Parathyroid adenoma (tissue), 2 donors: Measurements from ENCODE around the gene CAMK2G.

Experiments used
- H2AFZ ChIP-seq: fragments of 300-600 bp; sonication (generic); one replicate; pipeline ENCODE4 v1.7.0; 2017; ENCODE audit warnings: antibody characterized with exemption, mild to moderate bottlenecking
- H3K27ac ChIP-seq: fragments of 300-600 bp; sonication (generic); one replicate; pipeline ENCODE4 v1.7.0; 2017
- H3K27me3 ChIP-seq: fragments of 300-600 bp; sonication (generic); one replicate; pipeline ENCODE4 v1.7.0; 2017; ENCODE audit warnings: low read length; ENCODE audit not compliant: control insufficient read depth, insufficient read depth
- H3K36me3 ChIP-seq: fragments of 300-600 bp; sonication (generic); one replicate; pipeline ENCODE4 v1.7.0; 2017; ENCODE audit warnings: low read length; ENCODE audit not compliant: control insufficient read depth, insufficient read depth
- H3K4me1 ChIP-seq: fragments of 300-600 bp; sonication (generic); one replicate; pipeline ENCODE4 v1.7.0; 2017; ENCODE audit warnings: control low read depth
- H3K4me2 ChIP-seq: fragments of 300-600 bp; sonication (generic); one replicate; pipeline ENCODE4 v1.7.0; 2017; ENCODE audit warnings: low read length
- H3K4me3 ChIP-seq: fragments of 300-600 bp; sonication (generic); one replicate; pipeline ENCODE4 v1.7.0; 2017; ENCODE audit warnings: low read depth, low read length
- H3K79me2 ChIP-seq: fragments of 300-600 bp; sonication (generic); one replicate; pipeline ENCODE4 v1.7.0; 2017; ENCODE audit warnings: control low read depth
- H3K9ac ChIP-seq: fragments of 300-600 bp; sonication (generic); one replicate; pipeline ENCODE4 v1.7.0; 2017; ENCODE audit warnings: mild to moderate bottlenecking
- H3K9me3 ChIP-seq: fragments of 300-600 bp; sonication (generic); one replicate; pipeline ENCODE4 v1.7.0; 2017; ENCODE audit warnings: low read length; ENCODE audit not compliant: control insufficient read depth
- TF ChIP-seq, protein P1 (sequence below): fragments of 300-600 bp; sonication (generic); IDR thresholded peaks from one replicate; pipeline ENCODE4 v1.7.0; 2017; ENCODE audit warnings: antibody characterized with exemption, mild to moderate bottlenecking
- donor health status: primary hyperparathyroidism.

Gene CAMK2G

DNA sequence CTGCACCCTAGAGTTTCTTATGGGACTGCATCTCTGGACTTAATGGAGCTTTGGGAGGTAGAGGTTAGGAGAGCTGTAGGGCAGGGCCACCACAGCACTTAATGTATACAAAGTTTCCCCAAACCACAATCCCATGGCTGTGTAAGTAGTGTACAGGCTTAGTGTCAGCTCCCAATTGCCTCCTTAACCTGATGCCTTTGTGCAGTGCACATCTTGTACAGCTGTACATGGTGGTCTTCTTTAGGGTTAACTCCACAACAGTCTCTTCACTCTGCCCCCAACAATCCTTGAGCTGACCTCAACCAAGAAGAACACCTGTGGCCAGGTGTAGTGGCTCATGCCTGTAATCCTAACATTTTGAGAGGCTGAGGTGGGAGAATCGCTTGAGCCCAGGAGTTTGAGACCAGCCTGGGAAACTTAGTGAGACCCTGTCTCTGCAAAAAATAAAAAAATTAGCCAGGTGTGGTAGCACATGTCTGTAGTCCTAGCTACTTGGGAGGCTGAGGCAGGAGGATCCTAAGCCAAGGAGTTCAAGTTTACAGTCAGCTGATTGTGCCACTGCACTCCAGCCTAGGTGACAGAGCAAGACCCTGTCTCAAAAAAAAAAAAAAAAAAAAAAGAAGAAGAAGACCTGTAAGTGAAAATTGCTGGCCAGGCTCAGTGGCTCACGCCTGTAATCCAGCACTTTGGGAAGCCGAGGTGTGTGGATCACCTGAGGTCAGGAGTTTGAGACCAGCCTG lies 43.4 kb upstream of the CAMK2G start:
- Histone ChIP-seq H3K27ac (no peak overlapping the region), H3K4me3 (no peak overlapping the region), H2AFZ (no peak overlapping the region), H3K79me2 (no peaks in the 10 kb centered on the region), H3K4me2 (no peak overlapping the region), H3K27me3 (no peaks in the 10 kb centered on the region), H3K4me1 (no peaks in the 10 kb centered on the region), H3K36me3 (no peaks in the 10 kb centered on the region), H3K9me3 (no peaks in the 10 kb centered on the region), H3K9ac (no peak overlapping the region)
- TF ChIP-seq, protein P1, sequence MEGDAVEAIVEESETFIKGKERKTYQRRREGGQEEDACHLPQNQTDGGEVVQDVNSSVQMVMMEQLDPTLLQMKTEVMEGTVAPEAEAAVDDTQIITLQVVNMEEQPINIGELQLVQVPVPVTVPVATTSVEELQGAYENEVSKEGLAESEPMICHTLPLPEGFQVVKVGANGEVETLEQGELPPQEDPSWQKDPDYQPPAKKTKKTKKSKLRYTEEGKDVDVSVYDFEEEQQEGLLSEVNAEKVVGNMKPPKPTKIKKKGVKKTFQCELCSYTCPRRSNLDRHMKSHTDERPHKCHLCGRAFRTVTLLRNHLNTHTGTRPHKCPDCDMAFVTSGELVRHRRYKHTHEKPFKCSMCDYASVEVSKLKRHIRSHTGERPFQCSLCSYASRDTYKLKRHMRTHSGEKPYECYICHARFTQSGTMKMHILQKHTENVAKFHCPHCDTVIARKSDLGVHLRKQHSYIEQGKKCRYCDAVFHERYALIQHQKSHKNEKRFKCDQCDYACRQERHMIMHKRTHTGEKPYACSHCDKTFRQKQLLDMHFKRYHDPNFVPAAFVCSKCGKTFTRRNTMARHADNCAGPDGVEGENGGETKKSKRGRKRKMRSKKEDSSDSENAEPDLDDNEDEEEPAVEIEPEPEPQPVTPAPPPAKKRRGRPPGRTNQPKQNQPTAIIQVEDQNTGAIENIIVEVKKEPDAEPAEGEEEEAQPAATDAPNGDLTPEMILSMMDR: no peak

DNA sequence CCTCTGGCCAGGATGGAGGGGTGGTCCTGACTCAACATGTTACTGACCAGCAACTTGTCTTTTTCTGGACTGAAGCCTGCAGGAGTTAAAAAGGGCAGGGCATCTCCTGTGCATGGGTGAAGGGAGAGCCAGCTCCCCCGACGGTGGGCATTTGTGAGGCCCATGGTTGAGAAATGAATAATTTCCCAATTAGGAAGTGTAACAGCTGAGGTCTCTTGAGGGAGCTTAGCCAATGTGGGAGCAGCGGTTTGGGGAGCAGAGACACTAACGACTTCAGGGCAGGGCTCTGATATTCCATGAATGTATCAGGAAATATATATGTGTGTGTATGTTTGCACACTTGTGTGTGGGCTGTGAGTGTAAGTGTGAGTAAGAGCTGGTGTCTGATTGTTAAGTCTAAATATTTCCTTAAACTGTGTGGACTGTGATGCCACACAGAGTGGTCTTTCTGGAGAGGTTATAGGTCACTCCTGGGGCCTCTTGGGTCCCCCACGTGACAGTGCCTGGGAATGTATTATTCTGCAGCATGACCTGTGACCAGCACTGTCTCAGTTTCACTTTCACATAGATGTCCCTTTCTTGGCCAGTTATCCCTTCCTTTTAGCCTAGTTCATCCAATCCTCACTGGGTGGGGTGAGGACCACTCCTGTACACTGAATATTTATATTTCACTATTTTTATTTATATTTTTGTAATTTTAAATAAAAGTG lies 42.6 kb upstream of the CAMK2G start:
- TF ChIP-seq, protein P1: no peak
- H3K79me2 ChIP-seq: no peaks in the 10 kb centered on the region
- no peak overlapping the region for H3K9ac ChIP-seq
- H2AFZ ChIP-seq: no peak overlapping the region
- H3K27me3 ChIP-seq: no peaks in the 10 kb centered on the region
- H3K9me3 ChIP-seq: no peaks in the 10 kb centered on the region
- H3K4me1 ChIP-seq: no peaks in the 10 kb centered on the region
- H3K36me3 ChIP-seq: no peaks in the 10 kb centered on the region
- no peak overlapping the region for H3K4me2 ChIP-seq
- no peak overlapping the region for H3K4me3 ChIP-seq
- no peak overlapping the region for H3K27ac ChIP-seq

DNA sequence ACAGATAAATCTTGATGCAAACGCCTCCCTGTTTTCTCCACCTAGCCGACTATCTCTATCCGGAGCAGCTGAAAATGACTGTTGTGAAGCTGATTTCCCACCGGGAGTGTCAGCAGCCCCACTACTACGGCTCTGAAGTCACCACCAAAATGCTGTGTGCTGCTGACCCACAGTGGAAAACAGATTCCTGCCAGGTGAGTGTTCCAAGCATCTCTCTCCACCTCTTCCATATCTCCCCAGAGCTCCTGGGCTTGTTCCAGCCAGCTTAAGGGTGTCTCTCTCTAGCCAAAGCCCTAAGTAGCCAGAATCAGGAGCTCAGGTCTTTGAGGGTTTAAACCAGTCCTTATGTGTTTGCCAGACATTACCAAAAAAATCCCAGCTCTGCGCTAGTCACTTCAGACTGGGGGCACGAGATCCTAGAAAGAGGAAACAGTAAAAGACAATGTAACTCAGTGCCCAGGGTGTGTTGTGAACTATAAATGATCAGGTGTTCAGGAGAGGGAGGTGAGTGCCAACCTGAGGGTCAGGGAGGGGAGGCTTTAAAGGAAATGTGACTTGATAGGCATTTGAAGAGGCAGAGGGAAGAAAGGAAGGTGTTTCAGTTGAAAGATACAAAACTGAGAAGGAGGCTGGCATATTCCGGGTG lies 41.0 kb upstream of the CAMK2G start:
- H3K4me2 ChIP-seq: no peak overlapping the region
- no peak overlapping the region for H3K4me3 ChIP-seq
- no peaks in the 10 kb centered on the region for H3K9me3 ChIP-seq
- H3K9ac ChIP-seq: no peak overlapping the region
- TF ChIP-seq, protein P1: no peak
- H3K27ac ChIP-seq: no peak overlapping the region
- no peak overlapping the region for H2AFZ ChIP-seq
- H3K36me3 ChIP-seq: no peaks in the 10 kb centered on the region
- H3K27me3 ChIP-seq: no peaks in the 10 kb centered on the region
- peaks cover 3% of the 10 kb centered on the region for H3K4me1 ChIP-seq
- H3K79me2 ChIP-seq: no peaks in the 10 kb centered on the region

DNA sequence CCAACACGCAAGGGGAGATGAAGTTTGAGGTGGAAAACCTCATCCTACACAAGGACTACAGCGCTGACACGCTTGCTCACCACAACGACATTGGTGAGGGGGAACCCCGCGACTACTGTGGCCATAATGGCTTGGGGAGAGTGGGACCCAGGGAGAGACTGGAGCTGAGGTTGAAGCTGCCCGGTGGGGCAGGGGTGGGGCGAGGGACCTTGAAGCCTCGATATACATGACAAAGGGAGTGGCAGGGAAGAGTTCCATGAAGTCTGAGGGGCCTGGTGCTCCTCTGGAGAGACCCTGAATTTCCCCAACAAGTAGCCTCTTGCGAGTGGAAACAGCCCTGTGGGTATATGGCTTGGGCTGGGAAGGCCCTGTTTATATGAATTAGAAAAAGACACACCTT lies 39.7 kb upstream of the CAMK2G start:
- Histone ChIP-seq H3K4me3 (no peak overlapping the region), H3K9ac (no peak overlapping the region)

More for the DNA sequence above, 39.7 kb upstream of the CAMK2G start:
- peaks cover 3% of the 10 kb centered on the region for H3K4me1 ChIP-seq
- no peaks in the 10 kb centered on the region for H3K79me2 ChIP-seq
- no peaks in the 10 kb centered on the region for H3K36me3 ChIP-seq
- no peak overlapping the region for H2AFZ ChIP-seq
- H3K27me3 ChIP-seq: no peaks in the 10 kb centered on the region
- no peak overlapping the region for H3K27ac ChIP-seq
- no peak overlapping the region for H3K4me2 ChIP-seq
- TF ChIP-seq, protein P1: no peak
- H3K9me3 ChIP-seq: no peaks in the 10 kb centered on the region
